Fibroblast of pulmonary artery (primary cell): ENCODE measurements around the gene COL10A1.
"Not testable (repeated sequence)": the region's sequence is repeated elsewhere in the genome, so short reads cannot be mapped to it uniquely, and the experiment has no call there.

Source experiments
- DNase-seq: peaks from one replicate; pipeline ENCODE4 v3.0.0-alpha.2; 2010; ENCODE audit warnings: low read depth
- H3K4me3 ChIP-seq: replicated peaks from 2 replicates; pipeline ENCODE4 v1.5.1; 2011; ENCODE audit warnings: low read depth, mild to moderate bottlenecking, control low read depth, low read length, moderate library complexity
- TF ChIP-seq, protein P1 (sequence below): IDR thresholded peaks from 2 replicates; pipeline ENCODE4 v1.5.1; 2011; ENCODE audit warnings: mild to moderate bottlenecking, control low read depth, low read length, inconsistent platforms; ENCODE audit errors: missing control alignments

Gene COL10A1

DNA sequence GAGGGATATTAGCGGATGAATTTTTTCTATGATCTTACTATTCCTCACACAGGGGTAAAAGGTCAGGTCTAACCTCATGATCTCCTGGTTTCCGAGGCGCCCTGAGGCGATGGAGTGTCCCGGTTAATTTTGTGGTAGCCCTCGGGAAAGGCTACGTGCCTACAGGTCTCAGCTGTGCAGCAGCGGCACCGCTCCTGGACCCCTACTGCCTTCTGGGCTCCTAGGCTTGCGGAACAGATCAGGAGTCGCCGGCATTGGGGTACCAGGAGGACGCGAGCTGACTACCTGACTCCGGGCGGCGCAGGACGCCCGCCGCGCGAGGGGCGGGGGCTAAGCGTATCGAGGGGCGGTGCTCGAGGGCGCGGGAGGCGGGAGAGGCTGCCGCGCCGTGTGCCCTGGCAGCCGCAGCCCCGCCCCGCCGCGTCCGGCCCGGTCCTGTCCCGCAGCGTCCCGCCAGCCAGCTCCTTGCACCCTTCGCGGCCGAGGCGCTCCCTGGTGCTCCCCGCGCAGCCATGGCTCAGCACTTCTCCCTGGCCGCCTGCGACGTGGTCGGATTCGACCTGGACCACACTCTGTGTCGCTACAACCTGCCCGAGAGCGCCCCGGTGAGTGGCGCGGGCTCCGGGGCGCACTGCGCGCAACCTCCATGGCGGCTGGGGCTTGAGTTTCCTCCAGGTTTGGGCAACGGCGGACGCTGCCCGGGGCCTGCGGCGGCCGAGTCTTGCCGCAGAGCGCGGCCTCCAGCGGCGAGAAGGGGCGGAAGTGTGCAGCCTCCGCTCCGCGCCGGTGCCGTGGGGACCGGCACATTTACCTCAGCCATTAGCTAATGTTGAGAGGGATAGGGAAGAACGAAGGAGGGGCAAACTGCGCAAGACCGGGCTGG is 25.3 kb downstream of the COL10A1 start, which contains the start of gene NT5DC1:
Gene NT5DC1, plus strand, starts transcription at position 435 of the 883 bp plus-strand sequence. Its CDS starts 78 bp downstream, at position 513.
- DNase-seq, result peak; percentile 71
- H3K4me3 ChIP-seq, result peak within 1 kb of the TSS; percentile 73
- TF ChIP-seq, protein P1, sequence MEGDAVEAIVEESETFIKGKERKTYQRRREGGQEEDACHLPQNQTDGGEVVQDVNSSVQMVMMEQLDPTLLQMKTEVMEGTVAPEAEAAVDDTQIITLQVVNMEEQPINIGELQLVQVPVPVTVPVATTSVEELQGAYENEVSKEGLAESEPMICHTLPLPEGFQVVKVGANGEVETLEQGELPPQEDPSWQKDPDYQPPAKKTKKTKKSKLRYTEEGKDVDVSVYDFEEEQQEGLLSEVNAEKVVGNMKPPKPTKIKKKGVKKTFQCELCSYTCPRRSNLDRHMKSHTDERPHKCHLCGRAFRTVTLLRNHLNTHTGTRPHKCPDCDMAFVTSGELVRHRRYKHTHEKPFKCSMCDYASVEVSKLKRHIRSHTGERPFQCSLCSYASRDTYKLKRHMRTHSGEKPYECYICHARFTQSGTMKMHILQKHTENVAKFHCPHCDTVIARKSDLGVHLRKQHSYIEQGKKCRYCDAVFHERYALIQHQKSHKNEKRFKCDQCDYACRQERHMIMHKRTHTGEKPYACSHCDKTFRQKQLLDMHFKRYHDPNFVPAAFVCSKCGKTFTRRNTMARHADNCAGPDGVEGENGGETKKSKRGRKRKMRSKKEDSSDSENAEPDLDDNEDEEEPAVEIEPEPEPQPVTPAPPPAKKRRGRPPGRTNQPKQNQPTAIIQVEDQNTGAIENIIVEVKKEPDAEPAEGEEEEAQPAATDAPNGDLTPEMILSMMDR, result no peak

- H3K4me3 ChIP-seq, result no peak overlapping the region
- no peak for DNase-seq
- TF ChIP-seq, protein P1, result no peak
Measured at GRCh38 chr6:116099036-116099435, 26.9 kb downstream of the COL10A1 start.

DNA sequence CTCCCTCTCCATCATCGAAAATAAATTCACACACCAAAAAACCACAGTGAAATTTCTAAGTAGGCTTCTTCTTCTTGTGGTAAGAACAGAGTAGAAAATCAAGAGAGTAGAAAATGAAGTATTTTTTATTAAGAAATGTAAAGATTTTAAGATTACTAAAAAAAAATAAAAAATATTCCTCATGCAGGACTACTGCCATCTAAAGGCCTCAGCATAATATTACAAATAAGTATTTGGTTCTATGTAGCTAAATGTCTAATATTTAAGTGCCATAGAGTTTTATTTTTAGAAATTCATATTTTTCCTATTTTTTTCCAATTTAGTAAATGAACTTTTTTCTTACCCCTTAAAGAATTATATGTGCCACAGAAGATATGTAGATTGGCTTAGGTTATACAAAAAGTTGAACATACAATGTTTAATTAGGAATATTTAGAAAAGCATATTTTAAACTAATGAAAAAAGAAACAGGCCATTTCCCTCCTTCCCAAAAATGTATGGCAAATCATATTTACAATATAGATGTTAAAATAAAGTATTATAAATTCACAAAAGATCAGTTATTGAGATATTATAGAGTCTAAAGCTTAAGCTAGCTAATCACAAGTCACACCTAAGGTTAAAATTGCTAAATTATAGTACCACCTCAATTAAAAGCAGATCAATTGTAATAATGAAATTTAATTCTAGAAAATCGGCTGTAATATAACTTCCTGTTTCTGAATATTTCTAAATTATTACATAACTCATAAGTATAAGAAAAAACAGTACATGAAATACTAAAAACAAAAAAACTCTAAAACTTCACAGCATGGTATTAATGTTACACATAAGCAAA is 28.7 kb downstream of the COL10A1 start:
- TF ChIP-seq, protein P1, result peak; percentile 54
- H3K4me3 ChIP-seq, result no peak overlapping the region
- peak; percentile 49 for DNase-seq

DNA sequence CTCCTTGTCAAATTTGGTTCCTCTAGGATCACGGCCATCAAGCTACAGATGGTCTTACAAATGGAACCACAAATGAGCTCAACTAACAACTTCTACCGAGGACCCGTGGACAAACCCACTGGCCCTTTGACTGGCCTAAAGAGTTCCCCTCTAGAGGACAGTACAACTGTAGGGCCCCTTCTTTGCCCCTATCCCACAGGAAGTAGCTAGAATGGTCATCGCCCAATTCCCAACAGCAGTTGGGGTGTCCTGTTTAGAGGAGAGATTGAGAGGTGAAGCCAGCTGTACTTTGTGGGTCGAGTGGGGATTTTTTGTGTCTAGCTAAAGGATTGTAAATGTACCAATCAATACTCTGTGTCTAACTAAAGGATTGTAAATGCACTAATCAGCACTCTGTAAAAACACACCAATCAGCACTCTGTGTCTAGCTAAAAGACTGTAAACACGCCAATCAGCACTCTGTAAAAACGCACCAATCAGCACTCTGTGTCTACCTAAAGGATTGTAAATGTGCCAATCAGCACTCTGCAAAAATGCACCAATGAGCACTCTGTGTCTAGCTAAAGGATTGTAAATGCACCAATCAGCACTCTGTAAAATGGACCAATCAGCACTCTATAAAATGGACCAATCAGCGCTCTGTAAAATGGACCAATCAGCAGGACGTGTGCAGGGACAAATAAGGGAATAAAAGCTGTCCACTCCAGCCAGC is 29.7 kb downstream of the COL10A1 start:
- not testable (repeated sequence) for H3K4me3 ChIP-seq, DNase-seq

GRCh38 chr6:116094041-116094440 is 31.9 kb downstream of the COL10A1 start:
- H3K4me3 ChIP-seq, result no peak overlapping the region
- no peak for DNase-seq
- TF ChIP-seq, protein P1, result no peak

DNA sequence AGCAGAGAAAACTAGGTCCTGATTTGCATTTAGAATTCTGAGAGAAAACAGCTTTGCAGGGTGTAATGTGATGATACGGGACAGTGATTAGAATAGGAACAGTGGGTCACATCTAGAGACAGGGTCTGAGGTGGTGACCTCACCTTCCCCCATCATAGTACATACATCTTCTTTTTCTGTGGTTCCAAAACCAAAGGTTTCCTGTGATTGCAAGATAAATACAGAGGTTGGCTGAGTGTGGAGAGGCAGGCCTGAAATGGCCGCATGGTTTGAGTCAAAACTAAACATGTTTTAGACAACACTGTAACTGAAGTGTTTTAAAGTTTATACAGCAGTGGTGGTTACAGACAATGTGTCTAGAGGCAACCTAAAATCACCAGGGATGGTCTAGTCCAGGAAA is 35.7 kb downstream of the COL10A1 start:
- H3K4me3 ChIP-seq, result no peak overlapping the region
- DNase-seq, result no peak
- TF ChIP-seq, protein P1, result no peak
